AG08396 (cell line): ENCODE results near the gene VASH1.

ENCODE experiments used
- DNase-seq: peaks from one replicate; pipeline ENCODE4 v3.0.0; 2012; ENCODE audit warnings: low spot score, mixed read lengths

Gene VASH1

GRCh38 chr14:76832503-76832988 lies 71.3 kb downstream of the VASH1 start:
- DNase-seq = no peak
